ENCODE data around the gene PXDC1. TPM values are rescaled to one million over a fixed set of nuclear protein-coding genes. Genes with fewer than 3 reads are reported as not detected.

PXDC1 gene
- polyA plus RNA-seq, 1 donor from 2014 or later = 3.9 TPM

DNA sequence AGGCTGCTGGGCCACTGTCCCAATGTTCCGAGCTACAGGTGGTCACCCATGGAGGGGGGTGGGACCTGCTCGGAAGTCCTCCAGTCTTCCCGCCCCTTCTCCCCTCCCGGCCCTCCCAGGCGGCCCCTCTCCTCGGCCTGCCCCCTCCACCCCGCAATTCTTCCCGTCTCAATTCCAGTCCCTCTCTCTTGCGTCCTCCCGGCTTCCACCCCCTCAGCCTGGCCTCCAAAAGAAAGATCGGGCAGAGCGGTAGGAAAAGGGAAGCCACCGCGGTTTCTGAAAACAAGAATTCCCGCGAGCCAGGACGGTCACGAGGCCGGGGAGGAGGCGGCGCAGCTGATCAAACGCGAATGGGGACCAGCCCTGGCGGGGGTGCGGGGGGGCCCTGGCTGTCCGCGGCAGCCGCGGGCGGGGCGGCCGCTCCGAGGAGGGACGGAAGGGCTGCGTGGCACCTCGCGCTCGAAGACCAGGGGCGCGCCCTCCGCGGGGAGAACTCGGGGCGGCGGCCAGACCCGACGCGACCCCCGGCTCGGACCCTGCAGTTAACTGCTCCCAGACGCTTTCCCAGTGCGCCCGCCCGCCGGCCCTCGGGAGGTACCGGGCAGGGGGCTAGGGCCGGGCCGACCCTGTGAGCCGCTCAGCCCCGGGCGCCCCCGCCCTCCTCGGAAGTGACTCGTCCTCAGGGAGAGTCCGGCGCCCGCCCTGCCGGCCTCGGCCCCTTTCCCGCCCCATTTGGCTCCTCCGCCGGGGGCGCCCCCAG lies 1.0 kb downstream of the PXDC1 start:
- H3K9me2 ChIP-seq (ENCODE audit: insufficient read depth, low read length) = no peaks in the 10 kb centered on the region
- H4K20me1 ChIP-seq (ENCODE audit: insufficient read depth) = no peaks in the 10 kb centered on the region
- H3K36me3 ChIP-seq (ENCODE audit: insufficient read depth, low read length) = no peaks in the 10 kb centered on the region
- no peaks in the 10 kb centered on the region for H3K79me2 ChIP-seq (replicated peaks; ENCODE audit: insufficient read depth, low read length)
- H3K27ac ChIP-seq (ENCODE audit: low read length) = no peak overlapping the region
- H3K4me3 ChIP-seq (ENCODE audit: low read length) = peak overlapping the region; percentile 77
- H2AFZ ChIP-seq (ENCODE audit: low read depth, low read length) = no peak overlapping the region
- H3K9me3 ChIP-seq (ENCODE audit: low read length) = no peaks in the 10 kb centered on the region
- H3K4me2 ChIP-seq (ENCODE audit: low read length) = no peak overlapping the region
- H3K27me3 ChIP-seq (ENCODE audit: insufficient read depth, low read depth, low read length) = peaks cover 41% of the 10 kb centered on the region
- no peak for TF ChIP-seq POLR2AphosphoS5 (IDR thresholded peaks at IDR 0.05)
- peak; percentile 57 for TF ChIP-seq EZH2 (IDR thresholded peaks at IDR 0.05; ENCODE audit: borderline replicate concordance, insufficient read depth, low read length, poor library complexity, severe bottlenecking)
- no peak for TF ChIP-seq TAF1 (IDR thresholded peaks at IDR 0.05; ENCODE audit: low read depth)
- TF ChIP-seq, protein P1, sequence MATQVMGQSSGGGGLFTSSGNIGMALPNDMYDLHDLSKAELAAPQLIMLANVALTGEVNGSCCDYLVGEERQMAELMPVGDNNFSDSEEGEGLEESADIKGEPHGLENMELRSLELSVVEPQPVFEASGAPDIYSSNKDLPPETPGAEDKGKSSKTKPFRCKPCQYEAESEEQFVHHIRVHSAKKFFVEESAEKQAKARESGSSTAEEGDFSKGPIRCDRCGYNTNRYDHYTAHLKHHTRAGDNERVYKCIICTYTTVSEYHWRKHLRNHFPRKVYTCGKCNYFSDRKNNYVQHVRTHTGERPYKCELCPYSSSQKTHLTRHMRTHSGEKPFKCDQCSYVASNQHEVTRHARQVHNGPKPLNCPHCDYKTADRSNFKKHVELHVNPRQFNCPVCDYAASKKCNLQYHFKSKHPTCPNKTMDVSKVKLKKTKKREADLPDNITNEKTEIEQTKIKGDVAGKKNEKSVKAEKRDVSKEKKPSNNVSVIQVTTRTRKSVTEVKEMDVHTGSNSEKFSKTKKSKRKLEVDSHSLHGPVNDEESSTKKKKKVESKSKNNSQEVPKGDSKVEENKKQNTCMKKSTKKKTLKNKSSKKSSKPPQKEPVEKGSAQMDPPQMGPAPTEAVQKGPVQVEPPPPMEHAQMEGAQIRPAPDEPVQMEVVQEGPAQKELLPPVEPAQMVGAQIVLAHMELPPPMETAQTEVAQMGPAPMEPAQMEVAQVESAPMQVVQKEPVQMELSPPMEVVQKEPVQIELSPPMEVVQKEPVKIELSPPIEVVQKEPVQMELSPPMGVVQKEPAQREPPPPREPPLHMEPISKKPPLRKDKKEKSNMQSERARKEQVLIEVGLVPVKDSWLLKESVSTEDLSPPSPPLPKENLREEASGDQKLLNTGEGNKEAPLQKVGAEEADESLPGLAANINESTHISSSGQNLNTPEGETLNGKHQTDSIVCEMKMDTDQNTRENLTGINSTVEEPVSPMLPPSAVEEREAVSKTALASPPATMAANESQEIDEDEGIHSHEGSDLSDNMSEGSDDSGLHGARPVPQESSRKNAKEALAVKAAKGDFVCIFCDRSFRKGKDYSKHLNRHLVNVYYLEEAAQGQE (IDR thresholded peaks at IDR 0.05; ENCODE audit: borderline replicate concordance) = no peak
- no peak for TF ChIP-seq EP300 (conservative IDR thresholded peaks at IDR 0.05; ENCODE audit: poor library complexity, severe bottlenecking)
- TF ChIP-seq, protein P2, sequence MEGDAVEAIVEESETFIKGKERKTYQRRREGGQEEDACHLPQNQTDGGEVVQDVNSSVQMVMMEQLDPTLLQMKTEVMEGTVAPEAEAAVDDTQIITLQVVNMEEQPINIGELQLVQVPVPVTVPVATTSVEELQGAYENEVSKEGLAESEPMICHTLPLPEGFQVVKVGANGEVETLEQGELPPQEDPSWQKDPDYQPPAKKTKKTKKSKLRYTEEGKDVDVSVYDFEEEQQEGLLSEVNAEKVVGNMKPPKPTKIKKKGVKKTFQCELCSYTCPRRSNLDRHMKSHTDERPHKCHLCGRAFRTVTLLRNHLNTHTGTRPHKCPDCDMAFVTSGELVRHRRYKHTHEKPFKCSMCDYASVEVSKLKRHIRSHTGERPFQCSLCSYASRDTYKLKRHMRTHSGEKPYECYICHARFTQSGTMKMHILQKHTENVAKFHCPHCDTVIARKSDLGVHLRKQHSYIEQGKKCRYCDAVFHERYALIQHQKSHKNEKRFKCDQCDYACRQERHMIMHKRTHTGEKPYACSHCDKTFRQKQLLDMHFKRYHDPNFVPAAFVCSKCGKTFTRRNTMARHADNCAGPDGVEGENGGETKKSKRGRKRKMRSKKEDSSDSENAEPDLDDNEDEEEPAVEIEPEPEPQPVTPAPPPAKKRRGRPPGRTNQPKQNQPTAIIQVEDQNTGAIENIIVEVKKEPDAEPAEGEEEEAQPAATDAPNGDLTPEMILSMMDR (IDR thresholded peaks at IDR 0.05; ENCODE audit: poor library complexity, severe bottlenecking) = no peak
- H3F3A ChIP-seq (ENCODE audit: insufficient read depth, low read length, poor library complexity, severe bottlenecking) = no peaks in the 10 kb centered on the region
- peak overlapping the region; percentile 46 for H3K9ac ChIP-seq (ENCODE audit: low read length)

DNA sequence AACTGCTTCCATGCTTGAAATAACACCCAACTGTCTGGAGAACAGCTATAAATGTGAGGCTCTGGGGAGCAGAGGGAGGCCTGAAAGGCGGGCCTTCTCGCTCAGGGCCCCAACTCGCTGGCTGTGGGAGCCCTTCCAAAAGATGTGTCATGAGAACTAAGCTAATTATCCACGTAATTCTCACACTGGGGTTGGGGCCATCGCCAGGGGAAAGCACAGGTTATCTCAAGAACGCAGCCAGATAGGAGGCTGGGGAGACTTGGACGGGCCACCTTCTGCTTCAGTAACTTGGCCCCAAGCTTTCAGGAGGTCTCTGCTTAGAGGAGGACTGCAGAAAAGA lies 1.6 kb downstream of the PXDC1 start:
- H3K9ac ChIP-seq (ENCODE audit: low read length) = no peak overlapping the region
- no peaks in the 10 kb centered on the region for H4K20me1 ChIP-seq (ENCODE audit: insufficient read depth)
- TF ChIP-seq RAD21 (conservative IDR thresholded peaks at IDR 0.05) (no peak), TAF1 (IDR thresholded peaks at IDR 0.05; ENCODE audit: low read depth) (no peak), EZH2 (IDR thresholded peaks at IDR 0.05; ENCODE audit: borderline replicate concordance, insufficient read depth, low read length, poor library complexity, severe bottlenecking) (no peak)
- H3K4me3 ChIP-seq (ENCODE audit: low read length) = peak overlapping the region; percentile 77
- H3K79me2 ChIP-seq (replicated peaks; ENCODE audit: insufficient read depth, low read length) = no peaks in the 10 kb centered on the region
- no peak overlapping the region for H3K27ac ChIP-seq (ENCODE audit: low read length)
- no peaks in the 10 kb centered on the region for H3K9me3 ChIP-seq (ENCODE audit: low read length)
- no peaks in the 10 kb centered on the region for H3F3A ChIP-seq (ENCODE audit: insufficient read depth, low read length, poor library complexity, severe bottlenecking)
- H2AFZ ChIP-seq (ENCODE audit: low read depth, low read length) = no peak overlapping the region
- H3K27me3 ChIP-seq (ENCODE audit: insufficient read depth, low read depth, low read length) = peaks cover 41% of the 10 kb centered on the region
- no peaks in the 10 kb centered on the region for H3K9me2 ChIP-seq (ENCODE audit: insufficient read depth, low read length)
- no peak overlapping the region for H3K4me2 ChIP-seq (ENCODE audit: low read length)
- H3K36me3 ChIP-seq (ENCODE audit: insufficient read depth, low read length) = no peaks in the 10 kb centered on the region

All from neural cell (in vitro differentiated cells).